Amygdala (tissue), 56 donors: ENCODE data around the gene KIAA0232.
"Not testable (repeated sequence)": the region's sequence is repeated elsewhere in the genome, so short reads cannot be mapped to it uniquely, and the experiment has no call there.

Experiments
- DNase-seq, 56 donors: peaks; one replicate each; lab custom pipeline; 2025; lab: John Stamatoyannopoulos, UW

KIAA0232 gene

GRCh38 chr4:6803246-6803645, 20.7 kb downstream of the KIAA0232 start:
- DNase-seq, result no peak

DNA sequence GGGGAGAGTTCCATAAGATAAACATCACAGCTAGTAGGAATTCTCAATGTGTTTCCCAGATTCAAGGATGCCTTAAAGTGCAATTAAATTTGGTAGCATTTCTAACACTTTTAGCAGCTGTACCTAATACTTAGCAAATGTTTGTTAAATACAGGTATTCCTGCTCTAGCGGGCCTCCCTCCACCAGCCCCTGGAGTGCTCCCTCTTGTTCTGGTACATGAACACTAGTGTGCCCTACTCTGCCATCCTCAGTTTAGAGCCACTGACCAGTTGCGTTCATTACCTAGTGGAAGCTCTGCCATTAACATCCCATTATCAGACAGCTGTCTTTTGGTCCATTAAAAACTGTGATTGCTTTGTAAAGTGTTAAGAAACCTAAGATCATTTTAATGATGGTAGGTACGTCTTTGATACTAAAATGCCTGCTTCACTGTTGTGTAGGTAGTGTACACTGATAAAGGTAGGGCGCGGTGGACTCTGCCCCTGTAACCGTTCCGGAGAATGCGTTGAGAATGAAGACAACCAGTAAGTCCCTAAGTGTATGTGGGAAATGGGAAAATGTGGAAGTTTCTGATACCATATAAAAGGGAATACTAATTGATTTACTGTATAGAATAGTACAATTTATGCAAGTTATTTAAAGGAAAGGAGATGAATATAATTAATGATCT, 21.7 kb downstream of the KIAA0232 start:
- no peak for DNase-seq

DNA sequence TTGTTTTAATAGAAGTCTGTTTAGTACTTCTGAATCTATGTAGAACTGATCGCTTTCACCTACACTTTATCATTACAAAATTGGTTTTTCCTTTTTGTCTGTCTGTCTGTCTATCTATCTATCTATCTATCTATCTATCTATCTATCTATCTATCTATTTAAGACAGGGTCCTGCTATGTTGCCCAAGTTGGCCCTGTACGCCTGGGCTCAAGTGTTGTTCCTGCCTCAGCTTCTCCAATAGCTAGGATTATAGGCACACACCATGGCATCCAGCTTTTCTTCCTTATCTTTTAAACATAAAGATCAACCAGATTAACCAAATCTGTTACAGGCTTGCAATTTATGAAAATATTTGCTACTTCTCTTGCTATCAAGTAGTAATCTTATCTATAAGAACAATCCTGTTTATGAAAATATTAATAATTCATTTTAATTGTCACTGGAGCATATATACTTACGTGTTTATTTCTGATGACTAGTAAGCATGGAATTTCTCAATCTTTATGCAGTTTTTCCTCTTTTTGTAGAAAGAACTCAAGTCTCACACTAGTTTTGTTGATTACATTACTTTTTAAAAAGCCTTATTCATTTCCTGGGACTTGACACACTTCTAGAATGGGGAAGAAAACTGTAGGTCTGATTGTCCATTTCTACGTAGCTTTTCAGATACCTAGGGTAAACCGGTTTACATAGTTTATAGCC, 24.5 kb downstream of the KIAA0232 start:
- DNase-seq, result no peak

DNA sequence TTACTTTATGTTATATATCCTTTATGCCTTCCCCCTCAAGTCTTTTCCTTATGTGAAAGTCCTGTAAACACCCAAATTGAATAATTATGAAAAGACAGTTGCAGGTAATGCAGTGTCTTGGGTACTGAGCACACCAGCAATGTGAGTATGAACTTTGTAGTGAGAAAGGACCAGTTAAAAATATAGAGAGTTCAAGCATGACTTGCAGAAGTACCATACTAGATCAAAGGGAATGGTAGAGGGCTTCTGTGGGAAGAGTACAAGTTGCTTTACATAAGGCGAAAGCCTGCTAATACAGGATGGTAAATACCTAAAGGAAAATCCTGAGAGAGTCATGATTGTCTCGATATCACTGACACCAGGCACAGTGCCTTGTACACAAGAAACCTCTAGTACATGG, 25.7 kb downstream of the KIAA0232 start:
- no peak for DNase-seq

DNA sequence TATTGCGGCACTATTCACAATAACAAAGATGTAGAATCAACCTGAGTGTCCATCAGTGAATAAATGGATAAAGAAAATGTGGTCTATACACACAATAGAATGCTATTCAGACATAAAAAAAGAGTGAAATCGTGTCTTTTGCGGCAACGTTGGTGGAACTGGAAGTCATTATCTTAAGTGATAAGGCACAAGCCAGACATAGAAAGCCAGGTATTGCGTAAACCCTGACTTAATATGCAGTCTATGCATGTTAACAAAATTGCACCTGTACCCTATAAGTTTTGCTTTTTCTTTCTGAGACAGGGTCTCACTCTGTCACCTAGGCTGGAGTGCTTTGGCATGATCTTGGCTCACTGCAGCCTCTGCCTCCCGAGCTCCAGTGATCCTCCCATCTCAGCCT, 28.6 kb downstream of the KIAA0232 start:
- no peak for DNase-seq

DNA sequence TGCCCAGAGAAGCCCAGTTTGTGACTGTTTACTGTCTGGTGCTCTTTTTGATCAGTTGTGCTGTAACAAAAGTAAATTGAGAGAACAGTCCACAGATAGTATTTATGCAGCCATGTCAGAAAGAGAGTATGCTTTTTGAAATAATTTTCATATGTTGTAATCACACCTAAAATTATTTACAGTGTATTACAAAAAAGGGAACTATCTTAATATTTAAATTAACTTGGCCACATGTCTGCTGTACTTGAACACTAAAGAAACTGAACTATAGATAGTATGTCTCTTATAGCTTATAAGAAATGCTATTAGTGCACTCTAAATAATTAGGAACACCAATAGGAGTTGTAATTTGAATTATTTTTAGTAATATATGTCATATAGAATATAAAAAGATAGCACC, 30.2 kb downstream of the KIAA0232 start:
- DNase-seq, result no peak

- no peak for DNase-seq
These were observed 31.2 kb downstream of the KIAA0232 start for GRCh38 chr4:6813725-6814124.

- no peak for DNase-seq
These were observed 32.7 kb downstream of the KIAA0232 start for GRCh38 chr4:6815029-6815836.

DNA sequence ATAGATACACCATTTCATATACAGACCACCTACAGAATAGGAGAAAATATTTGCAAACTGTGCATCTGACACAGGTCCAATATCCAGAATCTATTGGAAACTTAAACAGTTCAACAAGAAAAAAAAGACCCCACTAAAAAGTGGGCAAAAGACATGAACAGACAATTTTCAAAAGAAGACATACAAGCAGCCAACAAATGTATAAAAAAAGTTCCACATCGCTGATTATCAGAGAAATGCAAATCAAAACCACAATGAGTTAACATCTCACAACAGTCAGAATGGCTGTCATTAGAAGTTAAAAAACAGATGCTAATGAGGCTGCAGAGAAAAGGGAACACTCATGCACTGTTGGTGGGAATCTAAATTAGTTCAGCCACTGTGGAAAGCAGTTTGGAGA, 36.8 kb downstream of the KIAA0232 start:
- DNase-seq, result no peak

DNA sequence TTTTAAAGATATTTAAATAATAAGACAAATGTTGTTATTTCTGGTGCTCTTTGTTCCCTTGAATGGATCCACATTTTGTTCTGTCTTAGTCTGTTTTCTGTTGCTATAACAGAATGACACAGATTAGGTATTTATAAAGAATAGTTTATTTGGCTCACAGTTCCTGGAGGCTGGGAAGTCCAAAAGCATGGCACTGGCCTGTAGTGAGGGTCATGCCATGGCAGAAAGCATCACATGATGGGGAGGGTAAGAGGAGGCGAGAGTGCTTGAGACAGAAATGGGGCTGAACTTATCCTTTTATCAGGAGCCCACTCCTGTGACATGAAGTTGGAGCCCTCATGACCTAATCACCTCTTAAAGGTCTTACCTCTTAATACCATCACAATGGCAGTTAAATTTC, 38.2 kb downstream of the KIAA0232 start:
- no peak for DNase-seq

GRCh38 chr4:6824071-6824470, 41.5 kb downstream of the KIAA0232 start:
- DNase-seq, result no peak

DNA sequence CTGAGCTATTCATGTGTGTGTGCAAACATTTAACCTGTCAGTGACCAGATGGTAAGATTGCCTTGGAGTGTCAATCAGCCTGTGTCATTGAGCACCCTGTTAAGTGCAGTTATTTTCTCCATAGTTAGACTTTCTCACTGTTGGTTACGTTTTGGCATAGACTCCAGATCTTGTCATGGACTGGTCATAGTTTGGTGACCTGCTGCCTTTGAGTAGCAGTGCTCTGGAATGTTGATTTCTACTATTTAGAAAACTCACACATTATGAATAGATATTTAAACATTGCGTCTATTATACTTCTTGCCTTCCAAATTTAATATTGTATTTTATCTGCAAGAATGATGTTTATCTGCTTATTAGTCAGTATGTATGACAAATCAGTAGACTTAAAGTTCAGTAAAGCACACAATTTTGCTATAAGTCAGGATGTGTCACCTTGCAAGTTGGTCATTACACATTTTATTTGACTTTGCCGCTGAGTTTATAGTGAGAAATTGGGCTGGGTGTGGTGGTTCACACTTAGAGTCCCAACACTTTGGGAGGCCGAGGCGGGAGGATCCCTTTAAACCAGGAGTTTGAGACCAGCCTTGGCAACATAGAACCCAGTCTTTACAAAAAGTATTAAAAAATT, 42.4 kb downstream of the KIAA0232 start:
- DNase-seq, result no peak

DNA sequence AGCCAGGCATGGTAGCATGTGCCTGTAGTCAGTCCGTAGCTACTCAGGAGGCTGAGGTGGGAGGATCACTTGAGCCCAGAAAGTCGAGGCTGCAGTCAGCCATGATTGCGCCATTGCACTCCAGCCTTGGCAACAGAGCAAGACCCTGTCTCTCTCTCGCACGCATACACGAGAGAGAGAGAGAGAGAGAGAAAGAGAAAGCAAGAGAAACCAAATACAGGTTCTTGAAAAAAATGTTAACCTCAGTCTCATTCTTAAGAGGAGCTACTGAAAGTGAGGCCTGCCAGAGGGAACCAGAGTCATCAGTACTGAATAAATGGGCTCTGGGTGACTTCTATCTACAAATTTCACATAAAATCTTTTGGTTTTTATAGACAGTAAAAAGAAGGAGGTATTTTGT, 42.9 kb downstream of the KIAA0232 start:
- DNase-seq, result no peak

GRCh38 chr4:6826781-6827508, 44.4 kb downstream of the KIAA0232 start:
- DNase-seq, result no peak

DNA sequence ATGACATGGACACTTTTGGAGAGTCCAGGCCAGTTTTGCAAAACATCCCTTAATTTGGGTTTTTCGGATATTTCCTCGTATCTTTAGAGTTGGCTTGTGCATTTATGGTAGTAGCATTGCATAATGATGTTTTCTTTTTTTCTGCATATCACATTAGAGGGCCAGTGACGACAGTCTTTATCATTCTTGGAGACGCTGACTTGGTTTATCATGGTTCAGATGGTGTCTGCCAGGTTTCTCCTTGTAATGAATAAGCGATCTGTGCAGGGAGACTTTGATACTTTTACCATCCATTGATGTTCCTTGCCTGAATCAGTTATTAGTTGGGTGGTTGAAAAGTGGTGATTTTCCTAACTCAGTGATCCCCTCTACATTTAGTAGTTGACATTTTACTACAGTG, 46.6 kb downstream of the KIAA0232 start:
- no peak for DNase-seq

GRCh38 chr4:6834867-6835266, 52.3 kb downstream of the KIAA0232 start:
- DNase-seq, result no peak

GRCh38 chr4:6835616-6836015, 53.1 kb downstream of the KIAA0232 start:
- not testable (repeated sequence) for DNase-seq

GRCh38 chr4:6837106-6837505, 54.6 kb downstream of the KIAA0232 start:
- DNase-seq, result not testable (repeated sequence)

DNA sequence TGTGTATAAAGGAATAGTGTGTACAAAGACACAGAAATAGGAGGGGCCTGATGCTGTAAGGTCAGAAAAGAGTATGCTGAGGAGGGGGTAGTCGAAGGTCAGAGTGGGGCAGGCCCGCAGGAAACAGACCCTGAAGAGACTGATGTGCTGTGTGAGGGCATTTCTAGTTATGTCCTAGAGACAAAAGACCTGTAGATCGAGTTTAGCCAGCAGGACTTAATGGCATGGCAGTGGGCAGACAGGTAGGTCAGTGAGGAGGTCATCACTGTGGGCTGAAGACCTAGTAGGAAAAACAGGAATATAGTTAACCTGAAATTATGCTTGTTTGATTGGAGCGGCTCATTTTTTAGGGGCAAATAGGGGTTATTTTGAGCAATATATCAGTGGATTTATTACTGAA, 57.1 kb downstream of the KIAA0232 start:
- no peak for DNase-seq
